ENCODE data around the gene BOLA1. TPM values are rescaled to one million over a fixed set of nuclear protein-coding genes. Genes with fewer than 3 reads are reported as not detected.
A peak's percentile ranks its signal among the peaks of the same experiment; 100 is the strongest.

Gene BOLA1
- total and polyA plus RNA-seq, 2 of the 13 experiments (the other 11 are each of a cell fraction or from before 2014, with no cell fraction given), result 3.2 to 4.2 TPM

DNA sequence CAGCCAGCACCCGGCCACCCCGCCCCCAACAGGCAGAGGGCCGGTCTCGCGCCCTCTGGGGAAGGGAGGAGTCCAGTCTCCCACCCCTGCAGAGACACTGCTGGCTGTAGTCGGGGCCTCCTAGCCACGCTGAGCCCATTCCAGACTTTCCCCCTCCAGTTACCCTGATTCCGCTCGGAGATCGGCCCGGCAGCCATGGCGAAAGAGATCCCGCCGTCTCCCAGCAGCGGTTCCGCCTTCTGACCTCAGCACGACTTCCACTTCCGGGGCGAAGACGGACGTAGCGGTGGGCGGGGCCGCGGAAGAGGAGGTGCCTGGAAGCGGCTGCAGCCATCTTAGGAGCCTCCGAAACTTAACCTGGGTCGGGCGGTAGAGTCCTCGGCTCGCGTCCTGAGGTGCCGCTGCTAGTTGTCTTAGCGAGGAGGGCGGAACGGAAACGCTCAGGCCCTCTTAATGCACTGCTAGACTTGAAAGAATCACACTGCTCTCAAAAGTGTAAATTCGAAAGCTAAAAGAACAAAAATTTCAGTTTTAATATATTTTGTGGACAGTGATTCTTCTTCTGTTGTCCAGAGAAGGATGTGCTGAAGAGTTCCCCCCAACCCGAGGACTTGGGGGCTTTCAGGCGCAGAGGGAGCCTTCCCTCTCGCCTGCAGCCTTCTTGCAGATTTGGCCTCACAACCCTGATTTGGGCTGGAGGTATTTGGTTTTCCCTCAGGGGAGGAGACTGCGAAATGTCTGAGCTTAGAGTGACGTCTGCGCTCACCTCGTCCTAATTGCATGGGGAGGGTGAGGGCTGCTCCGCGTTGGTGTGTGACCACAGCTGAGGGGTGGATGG lies 28.4 kb downstream of the BOLA1 start, which contains the start of gene SF3B4 (continued):
- TF ChIP-seq ARHGAP35 (CRISPR knock-in tag; IDR thresholded peaks at IDR 0.05; ENCODE audit: borderline replicate concordance) (peak; percentile 47; the same call in 1 of the 2 replicates), NFE2L1 (CRISPR knock-in tag; IDR thresholded peaks at IDR 0.05; ENCODE audit: borderline replicate concordance) (no peak), MAFG (CRISPR knock-in tag; IDR thresholded peaks at IDR 0.05) (no peak), ZNF660 (CRISPR knock-in tag; IDR thresholded peaks at IDR 0.05; ENCODE audit: borderline replicate concordance, low read depth) (no peak), CBX5 (CRISPR knock-in tag; IDR thresholded peaks at IDR 0.05; ENCODE audit: borderline replicate concordance) (peak; percentile 47; the same call in 1 of the 2 replicates), MED1 (CRISPR knock-in tag; IDR thresholded peaks at IDR 0.05) (peak; percentile 40; the same call in 1 of the 2 replicates), BRCA1 (CRISPR knock-in tag; IDR thresholded peaks at IDR 0.05) (no peak), NFIC (IDR thresholded peaks at IDR 0.05; ENCODE audit: low read length) (no peak), ZNF589 (CRISPR knock-in tag; conservative IDR thresholded peaks at IDR 0.05) (no peak), TBX2 (CRISPR knock-in tag; IDR thresholded peaks at IDR 0.05; ENCODE audit: borderline replicate concordance) (peak; percentile 54; the same call in 1 of the 2 replicates), ZNF337 (CRISPR knock-in tag; IDR thresholded peaks at IDR 0.05; ENCODE audit: borderline replicate concordance, low read depth) (no peak), ZBTB8A (CRISPR knock-in tag; IDR thresholded peaks at IDR 0.05; ENCODE audit: borderline replicate concordance, low read depth) (no peak), ZSCAN22 (CRISPR knock-in tag; IDR thresholded peaks at IDR 0.05) (no peak), MXD4 (CRISPR knock-in tag; IDR thresholded peaks at IDR 0.05) (no peak), ZNF839 (CRISPR knock-in tag; IDR thresholded peaks at IDR 0.05; ENCODE audit: borderline replicate concordance) (0 out of 2 replicates have a peak, but pooled peaks have one; percentile 46), ZNF235 (CRISPR knock-in tag; IDR thresholded peaks at IDR 0.05; ENCODE audit: borderline replicate concordance) (0 out of 2 replicates have a peak, but pooled peaks have one; percentile 25), GFI1 (CRISPR knock-in tag; IDR thresholded peaks at IDR 0.05; ENCODE audit: borderline replicate concordance) (no peak; the same call in 1 of the 2 replicates), ZNF790 (CRISPR knock-in tag; IDR thresholded peaks at IDR 0.05; ENCODE audit: borderline replicate concordance) (no peak), ZEB1 (IDR thresholded peaks at IDR 0.05; ENCODE audit: insufficient replicate concordance, low read depth) (peak; percentile 2)
- TF ChIP-seq, protein P1, sequence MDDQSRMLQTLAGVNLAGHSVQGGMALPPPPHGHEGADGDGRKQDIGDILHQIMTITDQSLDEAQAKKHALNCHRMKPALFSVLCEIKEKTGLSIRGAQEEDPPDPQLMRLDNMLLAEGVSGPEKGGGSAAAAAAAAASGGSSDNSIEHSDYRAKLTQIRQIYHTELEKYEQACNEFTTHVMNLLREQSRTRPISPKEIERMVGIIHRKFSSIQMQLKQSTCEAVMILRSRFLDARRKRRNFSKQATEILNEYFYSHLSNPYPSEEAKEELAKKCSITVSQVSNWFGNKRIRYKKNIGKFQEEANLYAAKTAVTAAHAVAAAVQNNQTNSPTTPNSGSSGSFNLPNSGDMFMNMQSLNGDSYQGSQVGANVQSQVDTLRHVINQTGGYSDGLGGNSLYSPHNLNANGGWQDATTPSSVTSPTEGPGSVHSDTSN (CRISPR knock-in tag; IDR thresholded peaks at IDR 0.05; ENCODE audit: borderline replicate concordance), result peak; percentile 56; the same call in 1 of the 2 replicates
- TF ChIP-seq, protein P2, sequence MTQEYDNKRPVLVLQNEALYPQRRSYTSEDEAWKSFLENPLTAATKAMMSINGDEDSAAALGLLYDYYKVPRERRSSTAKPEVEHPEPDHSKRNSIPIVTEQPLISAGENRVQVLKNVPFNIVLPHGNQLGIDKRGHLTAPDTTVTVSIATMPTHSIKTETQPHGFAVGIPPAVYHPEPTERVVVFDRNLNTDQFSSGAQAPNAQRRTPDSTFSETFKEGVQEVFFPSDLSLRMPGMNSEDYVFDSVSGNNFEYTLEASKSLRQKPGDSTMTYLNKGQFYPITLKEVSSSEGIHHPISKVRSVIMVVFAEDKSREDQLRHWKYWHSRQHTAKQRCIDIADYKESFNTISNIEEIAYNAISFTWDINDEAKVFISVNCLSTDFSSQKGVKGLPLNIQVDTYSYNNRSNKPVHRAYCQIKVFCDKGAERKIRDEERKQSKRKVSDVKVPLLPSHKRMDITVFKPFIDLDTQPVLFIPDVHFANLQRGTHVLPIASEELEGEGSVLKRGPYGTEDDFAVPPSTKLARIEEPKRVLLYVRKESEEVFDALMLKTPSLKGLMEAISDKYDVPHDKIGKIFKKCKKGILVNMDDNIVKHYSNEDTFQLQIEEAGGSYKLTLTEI (CRISPR knock-in tag; conservative IDR thresholded peaks at IDR 0.05), result no peak
- TF ChIP-seq, protein P3, sequence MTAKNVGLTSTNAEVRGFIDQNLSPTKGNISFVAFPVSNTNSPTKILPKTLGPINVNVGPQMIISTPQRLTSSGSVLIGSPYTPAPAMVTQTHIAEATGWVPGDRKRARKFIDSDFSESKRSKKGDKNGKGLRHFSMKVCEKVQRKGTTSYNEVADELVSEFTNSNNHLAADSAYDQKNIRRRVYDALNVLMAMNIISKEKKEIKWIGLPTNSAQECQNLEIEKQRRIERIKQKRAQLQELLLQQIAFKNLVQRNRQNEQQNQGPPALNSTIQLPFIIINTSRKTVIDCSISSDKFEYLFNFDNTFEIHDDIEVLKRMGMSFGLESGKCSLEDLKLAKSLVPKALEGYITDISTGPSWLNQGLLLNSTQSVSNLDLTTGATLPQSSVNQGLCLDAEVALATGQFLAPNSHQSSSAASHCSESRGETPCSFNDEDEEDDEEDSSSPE (CRISPR knock-in tag; IDR thresholded peaks at IDR 0.05), result peak; percentile 90
- TF ChIP-seq, protein P4, sequence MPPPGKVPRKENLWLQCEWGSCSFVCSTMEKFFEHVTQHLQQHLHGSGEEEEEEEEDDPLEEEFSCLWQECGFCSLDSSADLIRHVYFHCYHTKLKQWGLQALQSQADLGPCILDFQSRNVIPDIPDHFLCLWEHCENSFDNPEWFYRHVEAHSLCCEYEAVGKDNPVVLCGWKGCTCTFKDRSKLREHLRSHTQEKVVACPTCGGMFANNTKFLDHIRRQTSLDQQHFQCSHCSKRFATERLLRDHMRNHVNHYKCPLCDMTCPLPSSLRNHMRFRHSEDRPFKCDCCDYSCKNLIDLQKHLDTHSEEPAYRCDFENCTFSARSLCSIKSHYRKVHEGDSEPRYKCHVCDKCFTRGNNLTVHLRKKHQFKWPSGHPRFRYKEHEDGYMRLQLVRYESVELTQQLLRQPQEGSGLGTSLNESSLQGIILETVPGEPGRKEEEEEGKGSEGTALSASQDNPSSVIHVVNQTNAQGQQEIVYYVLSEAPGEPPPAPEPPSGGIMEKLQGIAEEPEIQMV (CRISPR knock-in tag; IDR thresholded peaks at IDR 0.05; ENCODE audit: low read depth), result no peak

Measured in HepG2 (cell line).